ENCODE results near the gene ROCK2. TPM values are rescaled to one million over a fixed set of nuclear protein-coding genes. Genes with fewer than 3 reads are reported as not detected.

Gene ROCK2
- total RNA-seq, 1 donor from 2014 or later: 20.0 TPM

DNA sequence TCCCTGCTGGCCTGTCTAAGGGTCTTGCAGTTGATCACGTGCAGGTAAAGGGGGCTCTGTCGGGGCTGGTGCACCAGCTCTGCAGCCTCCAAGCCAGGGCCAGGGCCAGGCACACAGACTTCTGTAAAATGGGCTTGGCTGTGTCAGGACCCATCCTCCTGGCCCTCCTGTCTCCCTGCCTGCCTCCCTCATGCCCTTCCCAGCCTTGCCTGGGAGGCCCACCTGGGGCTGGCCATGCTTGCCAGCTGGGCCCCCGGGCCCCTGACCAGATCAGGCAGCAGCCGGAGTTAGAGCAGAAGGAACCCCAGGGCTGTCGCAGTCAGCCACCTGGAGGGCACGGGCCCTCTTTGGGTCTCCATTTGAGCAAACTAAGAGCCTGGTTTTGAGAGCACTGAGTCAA is 187.1 kb downstream of the ROCK2 start:
- Histone ChIP-seq H3K4me3 (ENCODE audit: low read depth, low read length) (no peak overlapping the region), H3K36me3 (ENCODE audit: control insufficient read depth, insufficient read depth, low read length) (no peaks in the 10 kb centered on the region), H3K27me3 (ENCODE audit: control insufficient read depth, insufficient read depth, low read length) (no peaks in the 10 kb centered on the region)
- no peak for DNase-seq (ENCODE audit: low read depth)
- TF ChIP-seq, protein P1, sequence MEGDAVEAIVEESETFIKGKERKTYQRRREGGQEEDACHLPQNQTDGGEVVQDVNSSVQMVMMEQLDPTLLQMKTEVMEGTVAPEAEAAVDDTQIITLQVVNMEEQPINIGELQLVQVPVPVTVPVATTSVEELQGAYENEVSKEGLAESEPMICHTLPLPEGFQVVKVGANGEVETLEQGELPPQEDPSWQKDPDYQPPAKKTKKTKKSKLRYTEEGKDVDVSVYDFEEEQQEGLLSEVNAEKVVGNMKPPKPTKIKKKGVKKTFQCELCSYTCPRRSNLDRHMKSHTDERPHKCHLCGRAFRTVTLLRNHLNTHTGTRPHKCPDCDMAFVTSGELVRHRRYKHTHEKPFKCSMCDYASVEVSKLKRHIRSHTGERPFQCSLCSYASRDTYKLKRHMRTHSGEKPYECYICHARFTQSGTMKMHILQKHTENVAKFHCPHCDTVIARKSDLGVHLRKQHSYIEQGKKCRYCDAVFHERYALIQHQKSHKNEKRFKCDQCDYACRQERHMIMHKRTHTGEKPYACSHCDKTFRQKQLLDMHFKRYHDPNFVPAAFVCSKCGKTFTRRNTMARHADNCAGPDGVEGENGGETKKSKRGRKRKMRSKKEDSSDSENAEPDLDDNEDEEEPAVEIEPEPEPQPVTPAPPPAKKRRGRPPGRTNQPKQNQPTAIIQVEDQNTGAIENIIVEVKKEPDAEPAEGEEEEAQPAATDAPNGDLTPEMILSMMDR (IDR thresholded peaks at IDR 0.05; ENCODE audit: insufficient read depth, low read length, severe bottlenecking): no peak
- no peak for FAIRE-seq

DNA sequence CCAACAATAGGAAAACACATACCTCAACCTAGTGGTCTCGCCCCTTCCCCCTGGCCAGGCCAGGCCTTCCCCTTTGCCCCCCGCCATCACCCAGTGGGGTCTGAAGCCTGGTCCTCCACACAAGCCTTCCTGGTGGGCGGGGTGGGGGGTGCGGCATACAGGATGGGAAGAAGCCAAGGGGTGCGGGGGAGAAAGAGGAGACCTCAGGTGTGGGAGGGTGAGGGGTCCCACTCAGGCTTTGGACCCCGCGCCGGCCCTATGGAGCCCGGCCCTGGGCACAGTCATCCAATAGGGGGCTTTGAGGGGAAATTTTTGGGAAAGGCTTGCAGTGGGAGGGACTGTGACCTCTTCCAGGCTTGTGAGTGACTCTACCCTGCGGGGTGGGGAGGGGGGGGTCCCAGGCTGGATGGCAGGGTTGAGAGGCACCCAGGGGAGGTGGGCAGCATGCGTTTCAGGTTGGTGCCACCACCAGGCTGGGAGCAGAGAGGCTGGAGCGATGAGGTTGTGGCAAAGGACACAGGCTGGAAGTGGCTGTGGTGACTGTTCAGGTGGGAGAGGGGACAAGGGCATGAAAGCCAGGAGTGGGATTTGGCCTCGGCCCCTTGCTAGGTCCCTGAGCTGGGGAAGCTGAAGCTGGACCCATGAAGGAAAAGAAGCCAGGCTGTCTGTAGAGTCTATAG is 187.9 kb downstream of the ROCK2 start:
- FAIRE-seq (no peak), DNase-seq (ENCODE audit: low read depth) (no peak)
- TF ChIP-seq, protein P1 (IDR thresholded peaks at IDR 0.05; ENCODE audit: insufficient read depth, low read length, severe bottlenecking): no peak
- Histone ChIP-seq H3K36me3 (ENCODE audit: control insufficient read depth, insufficient read depth, low read length) (no peaks in the 10 kb centered on the region), H3K4me3 (ENCODE audit: low read depth, low read length) (no peak overlapping the region), H3K27me3 (ENCODE audit: control insufficient read depth, insufficient read depth, low read length) (no peaks in the 10 kb centered on the region)

DNA sequence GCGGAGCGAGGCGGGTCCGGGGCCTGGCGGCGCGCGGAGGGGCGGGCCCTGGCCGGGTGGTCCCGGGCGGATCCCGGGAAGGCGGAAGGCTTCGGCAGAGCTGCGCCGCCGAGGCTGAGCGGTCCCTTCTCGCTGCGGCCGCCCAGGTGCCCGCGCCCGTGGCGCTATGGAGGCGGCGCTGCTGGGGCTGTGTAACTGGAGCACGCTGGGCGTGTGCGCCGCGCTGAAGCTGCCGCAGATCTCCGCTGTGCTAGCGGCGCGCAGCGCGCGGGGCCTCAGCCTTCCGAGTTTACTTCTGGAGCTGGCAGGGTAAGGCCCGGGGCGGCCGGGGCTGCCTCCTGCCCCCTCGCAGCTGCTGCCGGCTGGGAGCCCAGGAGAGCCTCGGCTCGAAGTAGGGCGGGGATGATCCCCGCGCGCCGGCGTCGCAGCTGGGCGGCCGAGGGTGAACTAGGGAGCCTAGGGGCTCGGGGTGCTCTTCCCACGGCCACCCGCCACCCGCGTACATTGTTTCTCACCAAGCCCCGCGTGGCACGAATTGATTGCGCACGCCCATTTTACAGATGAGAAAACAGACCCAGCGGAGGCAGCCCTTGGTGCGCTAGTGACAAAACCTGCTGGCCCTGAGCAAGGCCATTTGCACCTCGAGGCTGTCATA is 188.9 kb downstream of the ROCK2 start, which contains the start of gene SLC66A3:
SLC66A3 (plus strand) TSS at position 87 of the 655 bp plus-strand sequence; CDS start at position 167, 80 bp downstream.
- Histone ChIP-seq H3K4me3 (ENCODE audit: low read depth, low read length) (peak within 1 kb of the TSS; percentile 71), H3K27me3 (ENCODE audit: control insufficient read depth, insufficient read depth, low read length) (no peaks in the 10 kb centered on the region), H3K36me3 (ENCODE audit: control insufficient read depth, insufficient read depth, low read length) (no peaks in the 10 kb centered on the region)
- TF ChIP-seq, protein P1 (IDR thresholded peaks at IDR 0.05; ENCODE audit: insufficient read depth, low read length, severe bottlenecking): peak; percentile 35
- FAIRE-seq (no peak), DNase-seq (ENCODE audit: low read depth) (peak; percentile 77)

DNA sequence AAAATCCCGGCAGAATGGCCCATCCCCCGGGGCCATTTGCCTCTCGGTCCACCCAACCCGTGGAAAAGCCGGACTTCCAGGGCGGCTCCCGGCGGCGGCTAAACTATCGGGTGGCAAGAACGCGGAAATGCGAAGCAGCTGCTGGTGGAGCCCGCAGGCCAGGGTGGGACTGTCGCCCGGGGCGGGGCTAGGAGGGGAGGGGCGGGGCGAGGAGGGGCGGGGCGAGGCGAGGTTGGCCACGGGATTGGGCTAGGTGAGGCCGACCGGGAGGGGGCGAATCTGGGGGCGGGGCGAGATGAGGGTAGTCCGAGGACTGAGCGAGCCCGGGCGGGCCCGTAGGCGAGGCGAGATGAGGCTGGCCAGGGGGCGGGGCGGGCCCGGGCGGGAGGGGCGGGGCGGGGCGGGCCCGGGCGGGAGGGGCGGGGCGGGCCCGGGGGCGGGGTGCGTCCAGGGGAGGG is 189.5 kb downstream of the ROCK2 start:
- Histone ChIP-seq H3K36me3 (ENCODE audit: control insufficient read depth, insufficient read depth, low read length) (no peaks in the 10 kb centered on the region), H3K4me3 (ENCODE audit: low read depth, low read length) (peak overlapping the region; percentile 71), H3K27me3 (ENCODE audit: control insufficient read depth, insufficient read depth, low read length) (no peaks in the 10 kb centered on the region)
- DNase-seq (ENCODE audit: low read depth) (peak; percentile 75), FAIRE-seq (no peak)
- TF ChIP-seq, protein P1 (IDR thresholded peaks at IDR 0.05; ENCODE audit: insufficient read depth, low read length, severe bottlenecking): no peak

DNA sequence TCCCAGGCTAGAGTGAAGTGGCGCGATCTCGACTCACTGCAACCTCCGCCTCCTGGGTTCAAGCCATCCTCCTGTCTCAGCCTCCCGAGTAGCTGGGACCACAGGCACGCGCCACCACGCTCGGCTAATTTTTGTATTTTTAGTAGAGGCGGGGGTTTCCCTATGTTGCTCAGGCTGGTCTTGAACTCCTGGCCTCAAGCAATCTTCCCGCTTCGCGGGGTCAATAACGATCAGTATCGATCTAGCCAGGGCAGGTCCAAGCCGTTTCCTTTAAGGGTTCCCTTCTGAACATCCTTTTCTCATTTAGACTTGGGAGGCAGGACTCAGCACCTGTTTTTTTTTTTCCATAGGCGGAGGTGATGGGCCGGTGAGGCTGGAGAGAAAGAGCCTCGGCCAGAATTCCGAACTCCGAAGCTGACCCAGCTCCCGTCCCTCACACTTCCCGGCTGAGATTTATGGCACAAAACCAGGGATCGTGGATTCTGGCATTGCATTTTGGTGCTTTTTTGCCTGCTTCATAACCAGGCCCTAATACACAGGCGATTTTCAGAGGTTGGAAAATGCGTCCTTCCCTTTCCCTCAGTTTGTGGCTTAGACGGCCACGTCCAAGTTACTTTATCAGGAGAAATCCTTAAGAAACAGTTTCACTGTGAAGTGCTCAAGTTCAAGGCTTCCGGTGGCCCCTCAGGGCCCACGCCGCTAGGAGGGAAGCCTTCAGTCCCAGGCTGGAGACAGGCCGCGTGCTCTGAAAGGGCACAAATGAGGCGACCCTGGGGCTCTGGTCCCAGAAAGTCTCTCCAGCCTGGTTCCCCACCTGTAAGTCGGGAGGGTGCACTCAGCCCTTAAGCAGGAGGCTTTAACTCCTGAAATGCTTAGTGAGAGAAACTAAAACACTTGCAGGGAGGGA is 190.2 kb downstream of the ROCK2 start:
- Histone ChIP-seq H3K27me3 (ENCODE audit: control insufficient read depth, insufficient read depth, low read length) (no peaks in the 10 kb centered on the region), H3K4me3 (ENCODE audit: low read depth, low read length) (peak overlapping the region; percentile 42), H3K36me3 (ENCODE audit: control insufficient read depth, insufficient read depth, low read length) (no peaks in the 10 kb centered on the region)
- DNase-seq (ENCODE audit: low read depth) (no peak), FAIRE-seq (no peak)
- TF ChIP-seq, protein P1 (IDR thresholded peaks at IDR 0.05; ENCODE audit: insufficient read depth, low read length, severe bottlenecking): no peak

Data from bronchial epithelial cell (primary cell).